Skeletal muscle tissue (tissue), 4 donors: ENCODE data around the gene KCNH3. TPM values are rescaled to one million over a fixed set of nuclear protein-coding genes. Genes with fewer than 3 reads are reported as not detected.

Experiments used
- H3K27ac ChIP-seq: one replicate; pipeline ENCODE4 v1.7.0; 2013; ENCODE audit warnings: mild to moderate bottlenecking, low read depth, low read length, inconsistent platforms
- H3K27me3 ChIP-seq, 3 donors: one replicate each; pipeline ENCODE4 v1.7.0; 2013; ENCODE audit warnings: low read length in 3 of 3; ENCODE audit not compliant: control insufficient read depth in 3 of 3, insufficient read depth in 3 of 3
- H3K36me3 ChIP-seq, 3 donors: one replicate each; pipeline ENCODE4 v1.7.0; 2013; ENCODE audit warnings: low read length in 3 of 3; ENCODE audit not compliant: control insufficient read depth in 3 of 3, insufficient read depth in 3 of 3
- H3K4me1 ChIP-seq, 3 donors: one replicate each; pipeline ENCODE4 v1.7.0; 2013; ENCODE audit warnings: low read length in 3 of 3, mild to moderate bottlenecking in 3 of 3; ENCODE audit not compliant: control insufficient read depth in 3 of 3, insufficient read depth in 3 of 3
- H3K4me3 ChIP-seq, 3 donors: one replicate each; pipeline ENCODE4 v1.7.0; 2013; ENCODE audit warnings: low read length in 3 of 3
- H3K9ac ChIP-seq, 3 donors: one replicate each; pipeline ENCODE4 v1.7.0; 2013; ENCODE audit warnings: low read length in 3 of 3, mild to moderate bottlenecking in 3 of 3, moderate library complexity in 2 of 3, low read depth in 1 of 3
- H3K9me3 ChIP-seq, 3 donors: one replicate each; pipeline ENCODE4 v1.7.0; 2013; ENCODE audit warnings: low read length in 3 of 3; ENCODE audit not compliant: control insufficient read depth in 3 of 3
- total RNA-seq: library from RNA; depleted of rRNA; stranded (reverse); fragments of >200 nt; gene quantifications from one replicate; pipeline ENCODE4 v1.2.3, GENCODE V29; 2014
- donor health status: Osteomylitis.

Gene KCNH3
- total RNA-seq, 1 donor from 2014 or later: 0.52 TPM

DNA sequence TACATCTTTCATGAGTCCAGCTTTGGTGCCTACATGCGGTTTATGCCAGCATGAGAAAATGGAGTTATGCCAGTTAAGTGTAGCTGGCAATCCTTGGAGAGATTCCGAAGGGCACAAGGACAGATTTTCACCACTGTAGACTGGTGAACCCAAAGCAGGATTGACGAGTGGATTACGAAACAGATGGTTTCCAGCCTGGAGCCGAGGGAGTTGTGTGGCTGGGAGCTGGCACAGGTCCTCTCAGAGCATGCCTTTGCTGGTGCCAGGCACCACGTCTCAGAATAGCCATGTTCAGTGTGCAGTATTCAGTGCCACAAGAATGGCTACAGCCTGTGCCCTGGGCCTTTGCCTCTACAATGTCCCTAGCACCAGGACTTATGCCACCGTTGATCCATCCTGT, 13.2 kb downstream of the KCNH3 start:
- H3K27ac ChIP-seq: peak overlapping the region; percentile 6
- peak overlapping the region in 2 of 3 donors; percentile 18 to 29 for H3K4me3 ChIP-seq
- peak overlapping the region in 1 of 3 donors; percentile 41 for H3K9ac ChIP-seq
- peaks cover 24 to 31% (median 28%) of the 10 kb centered on the region in 3 donors for H3K4me1 ChIP-seq
- H3K27me3 ChIP-seq: peaks cover 14 to 26% (median 23%) of the 10 kb centered on the region in 3 donors
- H3K9me3 ChIP-seq: no peaks in the 10 kb centered on the region
- peaks cover 10 to 13% (median 13%) of the 10 kb centered on the region in 3 donors for H3K36me3 ChIP-seq

DNA sequence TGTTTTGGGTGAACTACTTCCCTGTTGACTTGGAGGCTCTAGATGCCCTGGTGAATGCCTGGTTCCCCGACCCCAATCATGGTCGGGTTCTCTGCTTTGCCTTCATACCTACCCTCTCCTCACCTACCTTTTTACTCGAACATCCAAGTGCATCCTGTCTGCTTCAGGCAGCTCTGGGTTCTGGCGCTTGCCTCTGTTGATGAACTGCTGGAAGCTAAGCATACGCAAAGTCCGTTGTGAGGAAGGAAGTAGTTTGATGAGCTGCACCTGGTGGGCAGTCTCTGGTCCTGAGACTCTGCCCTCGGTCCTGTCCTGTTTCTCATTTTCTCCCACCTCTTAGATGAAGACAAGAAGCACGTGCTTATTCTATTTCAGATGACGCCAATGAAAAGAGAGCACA, 13.6 kb downstream of the KCNH3 start:
- Histone ChIP-seq H3K27ac (peak overlapping the region; percentile 6), H3K9ac (peak overlapping the region in 1 of 3 donors; percentile 41), H3K4me3 (peak overlapping the region in 1 of 3 donors; percentile 29), H3K27me3 (peaks cover 10 to 23% (median 19%) of the 10 kb centered on the region in 3 donors), H3K36me3 (peaks cover 14 to 16% (median 16%) of the 10 kb centered on the region in 3 donors), H3K4me1 (peaks cover 24 to 31% (median 28%) of the 10 kb centered on the region in 3 donors), H3K9me3 (no peaks in the 10 kb centered on the region)

DNA sequence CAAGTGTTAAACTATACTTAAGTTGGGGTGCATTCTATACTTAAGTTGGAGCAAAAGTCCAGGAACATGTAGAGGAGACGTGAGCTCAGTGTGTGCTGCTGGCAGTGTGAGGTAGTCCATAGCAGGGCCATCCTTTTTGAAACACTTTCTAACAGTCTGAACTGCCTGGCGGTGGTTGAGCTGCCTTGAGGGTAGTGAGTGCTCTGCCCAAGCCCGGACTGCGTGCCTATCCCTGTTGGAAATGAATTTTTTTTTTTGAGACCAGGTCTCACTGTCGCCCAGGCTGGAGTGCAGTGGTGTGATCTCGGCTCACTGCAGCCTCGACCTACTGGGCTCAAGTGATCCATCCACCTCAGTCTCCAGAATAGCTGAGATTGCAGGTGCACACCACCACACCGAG, 14.1 kb downstream of the KCNH3 start:
- no peak overlapping the region for H3K27ac ChIP-seq
- peaks cover 24 to 31% (median 28%) of the 10 kb centered on the region in 3 donors for H3K4me1 ChIP-seq
- peaks cover 6 to 18% (median 14%) of the 10 kb centered on the region in 3 donors for H3K27me3 ChIP-seq
- no peaks in the 10 kb centered on the region for H3K9me3 ChIP-seq
- H3K9ac ChIP-seq: no peak overlapping the region
- H3K36me3 ChIP-seq: peaks cover 19 to 21% (median 20%) of the 10 kb centered on the region in 3 donors
- no peak overlapping the region for H3K4me3 ChIP-seq

DNA sequence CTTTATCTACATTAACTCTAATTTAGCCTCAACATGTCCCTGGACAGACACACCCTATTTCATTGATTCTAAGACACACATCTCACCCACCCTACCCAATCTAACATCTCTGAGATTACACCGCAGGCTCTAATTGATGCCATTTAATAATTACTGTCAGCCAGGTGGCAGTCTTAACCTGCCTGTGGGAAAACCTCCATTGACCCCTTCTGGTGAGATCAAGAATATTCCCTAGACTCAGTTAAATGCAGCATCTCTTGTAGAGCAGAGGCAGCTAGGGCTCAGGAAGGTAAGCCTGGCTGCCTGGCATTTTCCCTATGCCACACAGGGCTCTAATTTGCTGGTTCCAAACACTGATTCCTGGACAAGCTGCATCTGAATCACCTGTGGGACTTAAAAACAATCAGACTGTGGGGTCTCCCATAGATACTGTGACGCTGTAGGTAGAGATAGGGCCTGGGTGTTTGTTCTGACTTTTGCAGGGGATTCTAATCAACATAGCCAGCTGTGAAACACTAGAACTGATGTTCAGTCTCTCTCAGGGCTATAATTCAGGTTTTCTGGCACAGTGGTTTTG, 14.8 kb downstream of the KCNH3 start:
- H3K4me3 ChIP-seq: no peak overlapping the region
- H3K36me3 ChIP-seq: peaks cover 24 to 28% (median 26%) of the 10 kb centered on the region in 3 donors
- H3K27ac ChIP-seq: no peak overlapping the region
- peaks cover 23 to 27% (median 25%) of the 10 kb centered on the region in 3 donors for H3K4me1 ChIP-seq
- H3K9me3 ChIP-seq: no peaks in the 10 kb centered on the region
- H3K27me3 ChIP-seq: peaks cover 3 to 11% (median 7%) of the 10 kb centered on the region in 3 donors
- H3K9ac ChIP-seq: no peak overlapping the region

DNA sequence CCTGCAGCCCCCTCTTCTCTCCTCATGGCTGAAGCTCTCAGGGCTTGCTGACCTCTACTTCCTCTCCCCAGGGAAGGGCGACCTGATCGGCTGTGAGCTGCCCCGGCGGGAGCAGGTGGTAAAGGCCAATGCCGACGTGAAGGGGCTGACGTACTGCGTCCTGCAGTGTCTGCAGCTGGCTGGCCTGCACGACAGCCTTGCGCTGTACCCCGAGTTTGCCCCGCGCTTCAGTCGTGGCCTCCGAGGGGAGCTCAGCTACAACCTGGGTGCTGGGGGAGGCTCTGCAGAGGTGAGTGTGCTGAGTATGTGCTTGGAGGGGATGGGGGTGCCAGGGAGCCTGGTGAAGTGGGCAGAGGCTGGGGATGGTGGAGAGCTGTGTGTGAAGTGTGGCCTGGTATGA, 15.4 kb downstream of the KCNH3 start:
- peaks cover 16 to 20% (median 18%) of the 10 kb centered on the region in 3 donors for H3K4me1 ChIP-seq
- peaks cover 31 to 35% (median 33%) of the 10 kb centered on the region in 3 donors for H3K36me3 ChIP-seq
- no peaks in the 10 kb centered on the region for H3K9me3 ChIP-seq
- peaks cover 2 to 5% (median 3%) of the 10 kb centered on the region in 3 donors for H3K27me3 ChIP-seq
- no peak overlapping the region for H3K4me3 ChIP-seq
- H3K9ac ChIP-seq: peak overlapping the region in 1 of 3 donors; percentile 8
- no peak overlapping the region for H3K27ac ChIP-seq

DNA sequence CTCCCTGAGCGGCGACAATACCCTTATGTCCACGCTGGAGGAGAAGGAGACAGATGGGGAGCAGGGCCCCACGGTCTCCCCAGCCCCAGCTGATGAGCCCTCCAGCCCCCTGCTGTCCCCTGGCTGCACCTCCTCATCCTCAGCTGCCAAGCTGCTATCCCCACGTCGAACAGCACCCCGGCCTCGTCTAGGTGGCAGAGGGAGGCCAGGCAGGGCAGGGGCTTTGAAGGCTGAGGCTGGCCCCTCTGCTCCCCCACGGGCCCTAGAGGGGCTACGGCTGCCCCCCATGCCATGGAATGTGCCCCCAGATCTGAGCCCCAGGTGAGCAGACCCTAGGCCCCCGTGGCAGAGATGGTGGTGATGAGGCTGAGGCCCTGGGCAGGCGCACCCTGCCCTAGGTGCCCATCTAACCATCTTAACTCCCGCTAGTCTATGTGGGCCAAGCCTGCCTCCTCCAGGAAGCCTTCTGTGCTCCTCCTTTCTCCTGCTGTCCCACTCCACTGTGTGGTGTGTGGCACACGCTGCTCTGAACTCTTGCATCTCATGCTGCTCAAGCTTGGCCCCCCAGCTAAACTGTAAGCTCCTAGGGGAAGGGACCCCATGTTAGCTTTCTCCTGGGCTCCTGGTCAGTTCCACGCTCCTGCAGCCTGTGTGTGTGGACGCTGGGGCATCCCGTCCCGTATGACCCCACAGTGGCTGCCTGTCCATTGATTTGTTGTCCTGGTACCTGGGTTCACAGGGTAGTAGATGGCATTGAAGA, 17.0 kb downstream of the KCNH3 start:
- no peak overlapping the region for H3K27ac ChIP-seq
- no peaks in the 10 kb centered on the region for H3K9me3 ChIP-seq
- peaks cover 47 to 50% (median 47%) of the 10 kb centered on the region in 3 donors for H3K36me3 ChIP-seq

DNA sequence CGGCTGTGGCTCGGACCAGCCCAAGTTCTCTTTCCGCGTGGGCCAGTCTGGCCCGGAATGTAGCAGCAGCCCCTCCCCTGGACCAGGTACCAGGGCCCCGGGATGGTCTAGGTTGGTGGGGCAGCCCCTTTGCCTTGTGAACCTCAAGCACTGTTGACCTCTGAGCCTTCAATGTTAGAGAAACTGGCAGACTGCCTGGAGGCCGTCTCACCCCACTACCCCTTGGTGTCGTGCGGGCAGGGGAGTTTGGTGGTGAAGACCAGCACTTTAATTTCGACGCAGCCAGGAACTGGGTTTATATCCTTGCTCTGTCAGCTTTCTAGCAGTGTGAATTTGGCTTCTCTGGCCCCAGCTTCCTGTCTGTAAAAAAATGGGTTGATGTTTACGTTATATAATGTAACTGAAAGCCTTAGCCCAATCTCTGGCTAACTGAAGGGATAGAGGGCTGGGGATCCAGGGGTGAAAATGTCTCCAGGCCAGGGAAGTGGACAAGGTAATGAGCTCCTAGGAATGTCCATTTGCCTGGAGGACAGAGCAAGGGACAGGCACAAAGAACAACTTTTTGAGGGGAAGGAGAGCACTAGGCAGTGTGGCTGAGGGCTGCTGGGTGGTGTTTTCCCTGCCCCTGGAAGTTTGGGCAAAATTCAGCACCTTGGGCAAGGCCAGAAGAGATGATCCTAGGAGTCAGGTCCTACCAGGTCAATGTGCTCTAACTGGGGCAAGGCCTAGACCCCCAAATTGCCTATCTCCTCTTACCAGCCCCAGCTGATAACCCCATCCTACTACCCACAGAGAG, 17.8 kb downstream of the KCNH3 start:
- H3K9ac ChIP-seq: no peak overlapping the region
- H3K4me3 ChIP-seq: no peak overlapping the region
- H3K4me1 ChIP-seq: peaks cover 11 to 15% (median 14%) of the 10 kb centered on the region in 3 donors
- H3K27me3 ChIP-seq: no peaks in the 10 kb centered on the region
- H3K27ac ChIP-seq: no peak overlapping the region
- H3K9me3 ChIP-seq: no peaks in the 10 kb centered on the region
- H3K36me3 ChIP-seq: peaks cover 52 to 57% (median 52%) of the 10 kb centered on the region in 3 donors

More for the DNA sequence above, 17.0 kb downstream of the KCNH3 start:
- Histone ChIP-seq H3K27me3 (no peaks in the 10 kb centered on the region), H3K4me3 (no peak overlapping the region), H3K9ac (no peak overlapping the region), H3K4me1 (peaks cover 13 to 17% (median 16%) of the 10 kb centered on the region in 3 donors)

DNA sequence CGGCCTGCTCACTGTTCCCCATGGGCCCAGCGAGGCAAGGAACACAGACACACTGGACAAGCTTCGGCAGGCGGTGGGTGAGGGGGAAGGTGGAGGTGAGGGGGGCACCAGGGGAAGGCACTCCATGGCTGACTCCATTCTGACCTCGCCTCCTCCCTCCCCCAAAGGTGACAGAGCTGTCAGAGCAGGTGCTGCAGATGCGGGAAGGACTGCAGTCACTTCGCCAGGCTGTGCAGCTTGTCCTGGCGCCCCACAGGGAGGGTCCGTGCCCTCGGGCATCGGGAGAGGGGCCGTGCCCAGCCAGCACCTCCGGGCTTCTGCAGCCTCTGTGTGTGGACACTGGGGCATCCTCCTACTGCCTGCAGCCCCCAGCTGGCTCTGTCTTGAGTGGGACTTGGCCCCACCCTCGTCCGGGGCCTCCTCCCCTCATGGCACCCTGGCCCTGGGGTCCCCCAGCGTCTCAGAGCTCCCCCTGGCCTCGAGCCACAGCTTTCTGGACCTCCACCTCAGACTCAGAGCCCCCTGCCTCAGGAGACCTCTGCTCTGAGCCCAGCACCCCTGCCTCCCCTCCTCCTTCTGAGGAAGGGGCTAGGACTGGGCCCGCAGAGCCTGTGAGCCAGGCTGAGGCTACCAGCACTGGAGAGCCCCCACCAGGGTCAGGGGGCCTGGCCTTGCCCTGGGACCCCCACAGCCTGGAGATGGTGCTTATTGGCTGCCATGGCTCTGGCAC, 18.5 kb downstream of the KCNH3 start:
- Histone ChIP-seq H3K9me3 (no peaks in the 10 kb centered on the region), H3K4me1 (peaks cover 4 to 7% (median 6%) of the 10 kb centered on the region in 3 donors), H3K27ac (no peak overlapping the region), H3K27me3 (no peaks in the 10 kb centered on the region), H3K36me3 (peaks cover 57 to 64% (median 58%) of the 10 kb centered on the region in 3 donors), H3K4me3 (no peak overlapping the region), H3K9ac (no peak overlapping the region)

DNA sequence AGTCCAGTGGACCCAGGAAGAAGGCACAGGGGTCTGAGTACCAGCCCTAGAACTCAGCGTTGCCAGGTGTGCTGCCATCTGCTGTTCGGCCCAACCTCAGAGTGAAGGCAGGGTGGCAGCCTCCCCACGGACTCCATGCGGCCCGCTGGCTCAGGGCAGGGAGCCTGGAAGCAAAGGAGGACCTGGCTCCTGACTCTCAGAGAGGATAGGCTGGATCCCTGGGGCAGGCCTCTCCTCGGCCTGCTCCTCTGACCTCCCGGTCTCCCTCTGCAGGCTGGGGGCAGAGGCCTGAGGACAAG, 19.0 kb downstream of the KCNH3 start:
- Histone ChIP-seq H3K9me3 (no peaks in the 10 kb centered on the region), H3K27ac (no peak overlapping the region), H3K4me1 (peaks cover 0 to 2% (median 1%) of the 10 kb centered on the region in 3 donors), H3K27me3 (no peaks in the 10 kb centered on the region), H3K4me3 (no peak overlapping the region), H3K9ac (no peak overlapping the region), H3K36me3 (peaks cover 62 to 69% (median 63%) of the 10 kb centered on the region in 3 donors)
